GM12878 (cell line): ENCODE results near the gene GALNT17. TPM values are rescaled to one million over a fixed set of nuclear protein-coding genes. Genes with fewer than 3 reads are reported as not detected.

Experiments
- ATAC-seq: fragments of 200-7000 bp; cut with Tn5 transposase; 3 replicates; pipeline ENCODE4 v1.9.1; 2020; ENCODE audit warnings: mild to moderate bottlenecking, moderate library complexity
- BruUV-seq: library from RNA; stranded (reverse); fragments of 400-500 nt; replicated peaks from 2 replicates; lab custom pipeline; 2021; lab: Mats Ljungman, UMichigan
- CTCF ChIA-PET: fragments of 300-600 bp; sonication (Branson Sonifier 250); formaldehyde crosslinking; extraction: SDS; loops from one replicate; lab custom pipeline; 2021; ENCODE audit warnings: inconsistent platforms; lab: Yijun Ruan, JAX
- POLR2A ChIA-PET: fragments of 350-600 bp; formaldehyde crosslinking; extraction: SDS; loops from one replicate; lab custom pipeline; 2021; ENCODE audit warnings: inconsistent platforms; lab: Charles Lee
- RAD21 ChIA-PET: fragments of 300-600 bp; sonication (Branson Sonifier 250); formaldehyde crosslinking; loops from one replicate; lab custom pipeline; 2023; ENCODE audit warnings: antibody characterized with exemption; ENCODE audit not compliant: unreplicated experiment; lab: Charles Lee
- SMC1A ChIA-PET: fragments of 300-600 bp; sonication (Branson Sonifier 250); formaldehyde crosslinking; loops from one replicate; lab custom pipeline; 2023; ENCODE audit not compliant: unreplicated experiment, uncharacterized antibody; lab: Charles Lee
- DNase-seq: peaks from one replicate; pipeline ENCODE4 v3.0.0-alpha.2; 2011; ENCODE audit warnings: low read depth, low spot score
- FAIRE-seq: peaks from 3 replicates; lab custom pipeline; 2011; peaks lifted over from hg19 to GRCh38; lab: Jason Lieb, UNC
- H2AFZ ChIP-seq: 2 replicates; pipeline ENCODE4 v1.6.0; 2011; ENCODE audit warnings: low read depth, low read length, control low read depth; ENCODE audit not compliant: control insufficient read depth
- H3K27ac ChIP-seq: 2 replicates; pipeline ENCODE4 v1.5.1; 2011; ENCODE audit warnings: control low read depth; ENCODE audit not compliant: control insufficient read depth, insufficient read depth
- H3K27me3 ChIP-seq, 2 experiments: replicated peaks in 1 of 2; 2 replicates each; pipeline versions ENCODE4 v1.6.0 to v1.6.1; 2011; ENCODE audit warnings: low read length in 1 of 2; ENCODE audit not compliant: control insufficient read depth in 2 of 2, insufficient read depth in 2 of 2
- H3K36me3 ChIP-seq, 2 experiments: 2 replicates each; pipeline ENCODE4 v1.5.1; 2011; ENCODE audit warnings: low read length in 1 of 2; ENCODE audit not compliant: control insufficient read depth in 2 of 2, insufficient read depth in 2 of 2
- H3K4me1 ChIP-seq: 2 replicates; pipeline ENCODE4 v1.6.1; 2011; ENCODE audit warnings: mild to moderate bottlenecking, low read length, moderate library complexity, mixed read lengths; ENCODE audit not compliant: control insufficient read depth, insufficient read depth
- H3K4me2 ChIP-seq: 2 replicates; pipeline ENCODE4 v1.6.0; 2011; ENCODE audit warnings: control low read depth; ENCODE audit not compliant: control insufficient read depth, insufficient read depth
- H3K4me3 ChIP-seq: fragments of 200-600 bp; sonication (generic); 2 replicates; pipeline ENCODE4 v1.5.1; 2016
- H3K79me2 ChIP-seq: 2 replicates; pipeline ENCODE4 v1.6.0; 2011; ENCODE audit warnings: low read length; ENCODE audit not compliant: control insufficient read depth, insufficient read depth
- H3K9ac ChIP-seq: 2 replicates; pipeline ENCODE4 v1.8.0; 2011; ENCODE audit warnings: low read length, control low read depth, mixed read lengths; ENCODE audit not compliant: control insufficient read depth, insufficient read depth
- H3K9me3 ChIP-seq: replicated peaks from 3 replicates; pipeline ENCODE4 v1.5.1; 2011; ENCODE audit warnings: mild to moderate bottlenecking, low read length; ENCODE audit not compliant: control insufficient read depth, insufficient read depth
- H4K20me1 ChIP-seq: 2 replicates; pipeline ENCODE4 v1.6.0; 2011; ENCODE audit not compliant: control insufficient read depth, insufficient read depth
- EP300 ChIP-seq, 2 experiments: fragments of 150-350 bp in 1 of 2; IDR thresholded peaks; 2 replicates each; pipeline ENCODE4 v1.6.1; 2011 to 2012; ENCODE audit warnings: low read depth in 2 of 2, low read length in 2 of 2, borderline replicate concordance in 1 of 2, improper control_type of control experiment in 1 of 2, inconsistent platforms in 1 of 2; ENCODE audit not compliant: control insufficient read depth in 1 of 2
- FOXM1 ChIP-seq: IDR thresholded peaks from 2 replicates; pipeline ENCODE4 v1.6.1; 2012; ENCODE audit warnings: low read depth, mild to moderate bottlenecking, inconsistent platforms, low read length, moderate library complexity
- JUND ChIP-seq: IDR thresholded peaks from 2 replicates; pipeline ENCODE4 v1.6.1; 2012; ENCODE audit warnings: low read depth, mild to moderate bottlenecking, low read length, improper control_type of control experiment, moderate library complexity
- MTA3 ChIP-seq: IDR thresholded peaks from 2 replicates; pipeline ENCODE4 v1.6.1; 2012; ENCODE audit warnings: low read length, inconsistent platforms, borderline replicate concordance
- ZBTB40 ChIP-seq: fragments of 450-650 bp; IDR thresholded peaks from 2 replicates; pipeline ENCODE4 v1.6.1; 2016; ENCODE audit warnings: mild to moderate bottlenecking, moderate library complexity, borderline replicate concordance
- WGBS: methylation state at CpG from one replicate; pipeline ENCODE4 v1.1.6; 2016; ENCODE audit warnings: low lambda C conversion rate; ENCODE audit not compliant: insufficient replicate concordance, insufficient coverage; ENCODE audit errors: missing lambda C conversion rate; 5-methylcytosine and 5-hydroxymethylcytosine counted together
- in situ Hi-C: fragments of 300-500 bp; cut with MboI; formaldehyde crosslinking; loops from 9 replicates; pipeline ENCODE4 v1.14.3; 2018; ENCODE audit warnings: mixed read lengths
- intact Hi-C: fragments of 100-400 bp; cut with micrococcal nuclease; formaldehyde crosslinking; loops from one replicate; pipeline ENCODE4 v1.14.2; 2022; ENCODE audit not compliant: unreplicated experiment
- polyA plus RNA-seq, 11 experiments: library from polyadenylated mRNA; depleted of rRNA in 4 of 11; unstranded in 6 of 11; stranded (reverse) in 5 of 11; fragments of >200 nt; fragmentation: Nextera tagmentation in 4 of 11; fragmentation: Illumina TruSeq in 1 of 11; extraction: Ambion mirVana in 4 of 11; extraction: Trizol in 1 of 11; gene quantifications; 1 replicate in 1 of 11; 2 replicates in 10 of 11; pipeline versions ENCODE4 v1.2.1 to v1.2.3, GENCODE V29; 2011 to 2016; ENCODE audit warnings: inconsistent platforms in 2 of 11, missing spikeins in 2 of 11, low read depth in 1 of 11
- total RNA-seq, 4 experiments: library from RNA; depleted of rRNA in 3 of 4; stranded (reverse); fragments of >200 nt in 3 of 4; fragmentation: Illumina TruSeq in 1 of 4; extraction: Trizol in 1 of 4; gene quantifications; 2 replicates each; pipeline versions ENCODE4 v1.2.1 to v1.2.3, GENCODE V29; 2013 to 2021

GALNT17 gene
- total and polyA plus RNA-seq, 10 of the 15 experiments (the other 5 are each of a cell fraction or from before 2014, with no cell fraction given), result 0.12 to 0.15 TPM; not detected in 8

DNA sequence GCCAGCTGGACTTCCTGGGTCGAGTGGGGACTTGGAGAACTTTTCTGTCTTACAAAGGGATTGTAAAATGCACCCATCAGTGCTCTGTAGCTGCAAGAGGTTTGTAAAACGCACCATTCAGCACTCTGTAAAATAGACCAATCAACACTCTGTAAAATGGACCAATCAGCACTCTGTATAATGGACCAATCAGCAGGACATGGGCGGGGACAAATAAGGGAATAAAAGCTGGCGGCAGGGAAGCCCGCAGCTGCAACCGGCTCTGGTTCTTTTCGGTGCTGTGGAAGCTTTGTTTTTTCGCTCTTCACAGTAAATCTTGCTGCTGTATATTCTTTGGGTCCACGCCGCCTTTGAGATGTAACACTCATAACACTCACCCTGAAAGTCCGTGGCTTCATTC is 151.9 kb downstream of the GALNT17 start:
- in situ Hi-C loops, result no loop called here
- ChIA-PET CTCF (interaction anchor here (0.7 kb wide), 1 partner anchor 1210 kb away, joined by 3 read pairs; no protein-coding TSS in a partner anchor), POLR2A (no interaction called here), RAD21 (no interaction called here), SMC1A (no interaction called here)
- H3K9ac ChIP-seq, result no peak overlapping the region
- TF ChIP-seq MTA3, result no peak
- TF ChIP-seq JUND, result no peak
- no peak for TF ChIP-seq FOXM1
- no peak for TF ChIP-seq ZBTB40
- no peak for TF ChIP-seq EP300 (IDR thresholded peaks at IDR 0.05; ENCODE audit: borderline replicate concordance in 1 of 2, control insufficient read depth in 1 of 2, low read depth in 2 of 2, low read length in 2 of 2)
- H4K20me1 ChIP-seq, result no peaks in the 10 kb centered on the region
- H3K4me1 ChIP-seq, result no peaks in the 10 kb centered on the region
- H3K36me3 ChIP-seq, result no peaks in the 10 kb centered on the region
- BruUV-seq, result no TSS peak
- no peaks in the 10 kb centered on the region for H3K27me3 ChIP-seq
- no peak overlapping the region for H3K4me2 ChIP-seq
- FAIRE-seq (no peak), DNase-seq (no peak), ATAC-seq (no peak)
- intact Hi-C loops, result no loop called here
- WGBS, result 39% methylated on average over 11 of the region's 11 CpGs
- H3K4me3 ChIP-seq, result no peak overlapping the region
- no peaks in the 10 kb centered on the region; the same call in 2 of the 3 replicates for H3K9me3 ChIP-seq
- H3K79me2 ChIP-seq, result no peaks in the 10 kb centered on the region
- H2AFZ ChIP-seq, result no peak overlapping the region
- no peak overlapping the region for H3K27ac ChIP-seq
